GM19468 (cell line): Measurements from ENCODE around the gene LRRC8C.

ENCODE experiments used
- ATAC-seq: cut with Tn5 transposase; IDR thresholded peaks from one replicate; pipeline ENCODE4 v1.9.1; 2021; ENCODE audit warnings: mild to moderate bottlenecking, moderate library complexity, moderate number of reproducible peaks; ENCODE audit not compliant: unreplicated experiment; ENCODE audit errors: extremely low read depth

Gene LRRC8C

GRCh38 chr1:89668961-89669360 lies 36.0 kb downstream of the LRRC8C start:
- ATAC-seq: no peak

- no peak for ATAC-seq
Measured at GRCh38 chr1:89669441-89669840, 36.5 kb downstream of the LRRC8C start.

GRCh38 chr1:89670163-89670562 lies 37.2 kb downstream of the LRRC8C start:
- peak; percentile 99 for ATAC-seq

- no peak for ATAC-seq
Measured at GRCh38 chr1:89670711-89671110, 37.8 kb downstream of the LRRC8C start.

GRCh38 chr1:89671775-89672488 lies 39.0 kb downstream of the LRRC8C start:
- ATAC-seq: no peak

GRCh38 chr1:89672489-89673183 lies 39.7 kb downstream of the LRRC8C start:
- no peak for ATAC-seq

GRCh38 chr1:89673251-89673650 lies 40.3 kb downstream of the LRRC8C start:
- no peak for ATAC-seq

- no peak for ATAC-seq
Measured at GRCh38 chr1:89675677-89676076, 42.8 kb downstream of the LRRC8C start.

- ATAC-seq: peak; percentile 58
Measured at GRCh38 chr1:89681045-89681729, 48.3 kb downstream of the LRRC8C start.

- ATAC-seq: no peak
Measured at GRCh38 chr1:89682611-89683010, 49.7 kb downstream of the LRRC8C start.

GRCh38 chr1:89685461-89685860 lies 52.5 kb downstream of the LRRC8C start:
- no peak for ATAC-seq

GRCh38 chr1:89686520-89686919 lies 53.6 kb downstream of the LRRC8C start:
- no peak for ATAC-seq

- no peak for ATAC-seq
Measured at GRCh38 chr1:89687254-89687653, 54.3 kb downstream of the LRRC8C start.

- ATAC-seq: no peak
Measured at GRCh38 chr1:89688607-89689006, 55.7 kb downstream of the LRRC8C start.

GRCh38 chr1:89689234-89689633 lies 56.3 kb downstream of the LRRC8C start:
- ATAC-seq: no peak

- no peak for ATAC-seq
Measured at GRCh38 chr1:89690595-89690994, 57.7 kb downstream of the LRRC8C start.

GRCh38 chr1:89692601-89693521 lies 59.9 kb downstream of the LRRC8C start:
- no peak for ATAC-seq

- ATAC-seq: no peak
Measured at GRCh38 chr1:89695847-89696246, 62.9 kb downstream of the LRRC8C start.

- ATAC-seq: no peak
Measured at GRCh38 chr1:89697383-89697782, 64.5 kb downstream of the LRRC8C start.

GRCh38 chr1:89698020-89698560 lies 65.2 kb downstream of the LRRC8C start:
- ATAC-seq: no peak
